HepG2 (cell line): Measurements from ENCODE around the gene CD300A. TPM values are rescaled to one million over a fixed set of nuclear protein-coding genes. Genes with fewer than 3 reads are reported as not detected.

Experiments
- ARNT2 ChIP-seq: sonication (generic); formaldehyde crosslinking; IDR thresholded peaks from 2 replicates; pipeline ENCODE4 v1.8.0; 2022; ENCODE audit warnings: mild to moderate bottlenecking, low read depth, missing genetic modification reagents, moderate library complexity
- CBX2 ChIP-seq, 2 experiments: fragments of 200-600 bp in 1 of 2; sonication (generic); formaldehyde crosslinking in 1 of 2; IDR thresholded peaks; 2 replicates each; pipeline versions ENCODE4 v1.7.0 to v1.8.1; 2018 to 2022; ENCODE audit warnings: low read depth in 2 of 2, low read length in 1 of 2, mild to moderate bottlenecking in 1 of 2, missing genetic modification reagents in 1 of 2
- EP300 ChIP-seq, 3 experiments: sonication (generic) in 1 of 3; formaldehyde crosslinking in 1 of 3; IDR thresholded peaks; 2 replicates each; pipeline versions ENCODE4 v1.5.1 to v1.6.1; 2011 to 2020; ENCODE audit warnings: low read depth in 2 of 3, low read length in 2 of 3, borderline replicate concordance in 1 of 3, improper control_type of control experiment in 1 of 3, mild to moderate bottlenecking in 1 of 3, missing genetic modification reagents in 1 of 3, moderate library complexity in 1 of 3
- GATAD2A ChIP-seq: IDR thresholded peaks from 2 replicates; pipeline ENCODE4 v1.6.1; 2016
- HINFP ChIP-seq: sonication (generic); formaldehyde crosslinking; IDR thresholded peaks from 2 replicates; pipeline ENCODE4 v1.4.0; 2020; ENCODE audit warnings: low read depth, mild to moderate bottlenecking, missing genetic modification reagents
- KDM5B ChIP-seq: sonication (generic); formaldehyde crosslinking; IDR thresholded peaks from 2 replicates; pipeline ENCODE4 v1.4.0; 2020; ENCODE audit warnings: missing genetic modification reagents, mild to moderate bottlenecking, borderline replicate concordance
- MED1 ChIP-seq: sonication (generic); formaldehyde crosslinking; IDR thresholded peaks from 2 replicates; pipeline ENCODE4 v1.4.0; 2020; ENCODE audit warnings: missing genetic modification reagents
- MIXL1 ChIP-seq: IDR thresholded peaks from 2 replicates; pipeline ENCODE4 v1.6.1; 2016
- PHF20 ChIP-seq: sonication (generic); formaldehyde crosslinking; IDR thresholded peaks from 2 replicates; pipeline ENCODE4 v1.5.0; 2020; ENCODE audit warnings: mild to moderate bottlenecking, missing genetic modification reagents
- SOX5 ChIP-seq: IDR thresholded peaks from 2 replicates; pipeline ENCODE4 v1.6.1; 2016; ENCODE audit warnings: borderline replicate concordance
- STAG1 ChIP-seq: sonication (generic); formaldehyde crosslinking; IDR thresholded peaks from 2 replicates; pipeline ENCODE4 v1.4.0; 2020; ENCODE audit warnings: missing genetic modification reagents
- ZFP36 ChIP-seq: fragments of 150-350 bp; IDR thresholded peaks from 2 replicates; pipeline ENCODE4 v1.6.1; 2018; ENCODE audit warnings: borderline replicate concordance, low read length, low read depth; ENCODE audit not compliant: partially characterized antibody
- ZMYM4 ChIP-seq: sonication (generic); formaldehyde crosslinking; IDR thresholded peaks from 2 replicates; pipeline ENCODE4 v1.8.1; 2023; ENCODE audit warnings: mild to moderate bottlenecking, missing genetic modification reagents
- ZNF225 ChIP-seq: sonication (generic); formaldehyde crosslinking; IDR thresholded peaks from 2 replicates; pipeline ENCODE4 v1.4.0; 2020; ENCODE audit warnings: mild to moderate bottlenecking, missing genetic modification reagents
- ZNF232 ChIP-seq: sonication (generic); formaldehyde crosslinking; IDR thresholded peaks from 2 replicates; pipeline ENCODE4 v1.4.0; 2020; ENCODE audit warnings: missing genetic modification reagents, borderline replicate concordance
- ZNF317 ChIP-seq: sonication (generic); formaldehyde crosslinking; IDR thresholded peaks from 2 replicates; pipeline ENCODE4 v1.5.0; 2020; ENCODE audit warnings: mild to moderate bottlenecking, missing genetic modification reagents
- ZNF331 ChIP-seq: sonication (generic); formaldehyde crosslinking; IDR thresholded peaks from 2 replicates; pipeline ENCODE4 v1.4.0; 2020; ENCODE audit warnings: missing genetic modification reagents
- ZNF580 ChIP-seq: IDR thresholded peaks from 2 replicates; pipeline ENCODE4 v1.6.1; 2016; ENCODE audit warnings: low read depth, borderline replicate concordance
- polyA plus RNA-seq, 8 experiments: library from polyadenylated mRNA; depleted of rRNA in 3 of 8; stranded (reverse) in 7 of 8; unstranded in 1 of 8; fragments of >200 nt; fragmentation: Illumina TruSeq in 4 of 8; extraction: Trizol in 4 of 8; gene quantifications; 2 replicates each; pipeline versions ENCODE4 v1.2.1 to v1.2.3, GENCODE V29; 2011 to 2016; ENCODE audit warnings: low read depth in 4 of 8, missing spikeins in 1 of 8, mixed read lengths in 1 of 8; ENCODE audit not compliant: insufficient read depth in 1 of 8
- total RNA-seq, 5 experiments: library from RNA; depleted of rRNA; stranded (reverse); fragments of >200 nt; fragmentation: Illumina TruSeq; extraction: Trizol; gene quantifications; 2 replicates each; pipeline ENCODE4 v1.2.3, GENCODE V29; 2016; ENCODE audit warnings: low read depth in 1 of 5
- TF ChIP-seq, protein P1 (sequence below): IDR thresholded peaks from 2 replicates; pipeline ENCODE4 v1.6.1; 2016; ENCODE audit warnings: missing compliant biosample characterization, missing genetic modification reagents, borderline replicate concordance
- TF ChIP-seq, protein P2 (sequence below): sonication (generic); formaldehyde crosslinking; IDR thresholded peaks from 2 replicates; pipeline ENCODE4 v1.8.0; 2022; ENCODE audit warnings: mild to moderate bottlenecking, missing genetic modification reagents, moderate library complexity
- TF ChIP-seq, protein P3 (sequence below): sonication (generic); formaldehyde crosslinking; IDR thresholded peaks from 2 replicates; pipeline ENCODE4 v1.4.0; 2020; ENCODE audit warnings: mild to moderate bottlenecking, missing genetic modification reagents

Gene CD300A
- total and polyA plus RNA-seq, 2 of the 13 experiments (the other 11 are each of a cell fraction or from before 2014, with no cell fraction given), result not detected

- peak; percentile 96 for TF ChIP-seq HINFP
- TF ChIP-seq, protein P1, sequence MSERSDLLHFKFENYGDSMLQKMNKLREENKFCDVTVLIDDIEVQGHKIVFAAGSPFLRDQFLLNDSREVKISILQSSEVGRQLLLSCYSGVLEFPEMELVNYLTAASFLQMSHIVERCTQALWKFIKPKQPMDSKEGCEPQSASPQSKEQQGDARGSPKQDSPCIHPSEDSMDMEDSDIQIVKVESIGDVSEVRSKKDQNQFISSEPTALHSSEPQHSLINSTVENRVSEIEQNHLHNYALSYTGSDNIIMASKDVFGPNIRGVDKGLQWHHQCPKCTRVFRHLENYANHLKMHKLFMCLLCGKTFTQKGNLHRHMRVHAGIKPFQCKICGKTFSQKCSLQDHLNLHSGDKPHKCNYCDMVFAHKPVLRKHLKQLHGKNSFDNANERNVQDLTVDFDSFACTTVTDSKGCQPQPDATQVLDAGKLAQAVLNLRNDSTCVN (CRISPR knock-in tag), result no peak; the same call in 1 of the 2 replicates
- peak; percentile 67 for TF ChIP-seq MIXL1 (CRISPR knock-in tag)
- 0 out of 2 replicates have a peak, but pooled peaks have one; percentile 26 for TF ChIP-seq ZMYM4 (CRISPR knock-in tag)
- TF ChIP-seq ZNF317 (CRISPR knock-in tag), result 0 out of 2 replicates have a peak, but pooled peaks have one; percentile 27
- TF ChIP-seq, protein P2, sequence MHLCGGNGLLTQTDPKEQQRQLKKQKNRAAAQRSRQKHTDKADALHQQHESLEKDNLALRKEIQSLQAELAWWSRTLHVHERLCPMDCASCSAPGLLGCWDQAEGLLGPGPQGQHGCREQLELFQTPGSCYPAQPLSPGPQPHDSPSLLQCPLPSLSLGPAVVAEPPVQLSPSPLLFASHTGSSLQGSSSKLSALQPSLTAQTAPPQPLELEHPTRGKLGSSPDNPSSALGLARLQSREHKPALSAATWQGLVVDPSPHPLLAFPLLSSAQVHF (CRISPR knock-in tag), result 0 out of 2 replicates have a peak, but pooled peaks have one; percentile 60
- no peak; the same call in 1 of the 2 replicates for TF ChIP-seq CBX2 (IDR thresholded peaks at IDR 0.05; ENCODE audit: low read depth, low read length)
- TF ChIP-seq CBX2 (CRISPR knock-in tag; IDR thresholded peaks at IDR 0.05; ENCODE audit: low read depth), result no peak
- peak; percentile 50; the same call in 1 of the 2 replicates for TF ChIP-seq ZNF331 (CRISPR knock-in tag)
- 0 out of 4 replicates have a peak, but pooled peaks of 1 of the 2 experiments have one; percentile 15 for TF ChIP-seq EP300 (IDR thresholded peaks at IDR 0.05; ENCODE audit: low read depth in 2 of 2, low read length in 2 of 2)
- TF ChIP-seq EP300 (CRISPR knock-in tag; IDR thresholded peaks at IDR 0.05; ENCODE audit: borderline replicate concordance), result no peak
- TF ChIP-seq KDM5B (CRISPR knock-in tag), result peak; percentile 24; the same call in 1 of the 2 replicates
- TF ChIP-seq ZFP36, result peak; percentile 75
- TF ChIP-seq GATAD2A, result peak; percentile 41; the same call in 1 of the 2 replicates
- TF ChIP-seq PHF20 (CRISPR knock-in tag), result no peak
- TF ChIP-seq ZNF580 (CRISPR knock-in tag), result peak; percentile 62; the same call in 1 of the 2 replicates
- TF ChIP-seq, protein P3, sequence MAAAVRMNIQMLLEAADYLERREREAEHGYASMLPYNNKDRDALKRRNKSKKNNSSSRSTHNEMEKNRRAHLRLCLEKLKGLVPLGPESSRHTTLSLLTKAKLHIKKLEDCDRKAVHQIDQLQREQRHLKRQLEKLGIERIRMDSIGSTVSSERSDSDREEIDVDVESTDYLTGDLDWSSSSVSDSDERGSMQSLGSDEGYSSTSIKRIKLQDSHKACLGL, result peak; percentile 35; the same call in 1 of the 2 replicates
- 0 out of 2 replicates have a peak, but pooled peaks have one; percentile 13 for TF ChIP-seq MED1
- TF ChIP-seq STAG1, result peak; percentile 100
- TF ChIP-seq ZNF225 (CRISPR knock-in tag), result peak; percentile 41; the same call in 1 of the 2 replicates
- TF ChIP-seq ARNT2 (CRISPR knock-in tag), result no peak
- peak; percentile 15; the same call in 1 of the 2 replicates for TF ChIP-seq SOX5 (CRISPR knock-in tag)
- no peak for TF ChIP-seq ZNF232
These were observed 9.2 kb upstream of the CD300A start (continued) for GRCh38 chr17:74457146-74457819.
